AG09309 (cell line): ENCODE results near the gene CNRIP1.

ENCODE experiments used
- DNase-seq: peaks from one replicate; pipeline ENCODE4 v3.0.0-alpha.2; 2010; ENCODE audit warnings: low read depth
- H3K4me3 ChIP-seq: 2 replicates; pipeline ENCODE4 v1.5.1; 2011; ENCODE audit warnings: mild to moderate bottlenecking, low read depth, low read length, moderate library complexity; ENCODE audit not compliant: control insufficient read depth
- CTCF ChIP-seq: IDR thresholded peaks from 2 replicates; pipeline ENCODE4 v1.5.1; 2011; ENCODE audit warnings: mild to moderate bottlenecking, low read depth, low read length, inconsistent platforms; ENCODE audit not compliant: insufficient read depth, control insufficient read depth; ENCODE audit errors: missing control alignments

Gene CNRIP1

GRCh38 chr2:68328901-68329300, 9.2 kb upstream of the CNRIP1 start:
- no peak for DNase-seq
- no peak for TF ChIP-seq CTCF
- no peak overlapping the region for H3K4me3 ChIP-seq

- TF ChIP-seq CTCF = no peak
- no peak for DNase-seq
- H3K4me3 ChIP-seq = no peak overlapping the region
Observed at GRCh38 chr2:68325056-68325455, 5.3 kb upstream of the CNRIP1 start.

- no peak for DNase-seq
- H3K4me3 ChIP-seq = peak overlapping the region; percentile 96
- TF ChIP-seq CTCF = no peak
Observed at GRCh38 chr2:68320118-68320641, 431 bp upstream of the CNRIP1 start.

- no peak for DNase-seq
- no peak for TF ChIP-seq CTCF
- peak overlapping the region; percentile 96 for H3K4me3 ChIP-seq
Observed at GRCh38 chr2:68318914-68319397, 793 bp downstream of the CNRIP1 start.

GRCh38 chr2:68317971-68318913, 1.5 kb downstream of the CNRIP1 start:
- H3K4me3 ChIP-seq = peak overlapping the region; percentile 96
- no peak for TF ChIP-seq CTCF
- no peak for DNase-seq

GRCh38 chr2:68316111-68316510, 3.6 kb downstream of the CNRIP1 start:
- DNase-seq = peak; percentile 8
- TF ChIP-seq CTCF = peak; percentile 9
- H3K4me3 ChIP-seq = no peak overlapping the region
